ENCODE data around the gene ZNF248.
A peak's percentile ranks its signal among the peaks of the same experiment; 100 is the strongest.

ZNF248 gene

DNA sequence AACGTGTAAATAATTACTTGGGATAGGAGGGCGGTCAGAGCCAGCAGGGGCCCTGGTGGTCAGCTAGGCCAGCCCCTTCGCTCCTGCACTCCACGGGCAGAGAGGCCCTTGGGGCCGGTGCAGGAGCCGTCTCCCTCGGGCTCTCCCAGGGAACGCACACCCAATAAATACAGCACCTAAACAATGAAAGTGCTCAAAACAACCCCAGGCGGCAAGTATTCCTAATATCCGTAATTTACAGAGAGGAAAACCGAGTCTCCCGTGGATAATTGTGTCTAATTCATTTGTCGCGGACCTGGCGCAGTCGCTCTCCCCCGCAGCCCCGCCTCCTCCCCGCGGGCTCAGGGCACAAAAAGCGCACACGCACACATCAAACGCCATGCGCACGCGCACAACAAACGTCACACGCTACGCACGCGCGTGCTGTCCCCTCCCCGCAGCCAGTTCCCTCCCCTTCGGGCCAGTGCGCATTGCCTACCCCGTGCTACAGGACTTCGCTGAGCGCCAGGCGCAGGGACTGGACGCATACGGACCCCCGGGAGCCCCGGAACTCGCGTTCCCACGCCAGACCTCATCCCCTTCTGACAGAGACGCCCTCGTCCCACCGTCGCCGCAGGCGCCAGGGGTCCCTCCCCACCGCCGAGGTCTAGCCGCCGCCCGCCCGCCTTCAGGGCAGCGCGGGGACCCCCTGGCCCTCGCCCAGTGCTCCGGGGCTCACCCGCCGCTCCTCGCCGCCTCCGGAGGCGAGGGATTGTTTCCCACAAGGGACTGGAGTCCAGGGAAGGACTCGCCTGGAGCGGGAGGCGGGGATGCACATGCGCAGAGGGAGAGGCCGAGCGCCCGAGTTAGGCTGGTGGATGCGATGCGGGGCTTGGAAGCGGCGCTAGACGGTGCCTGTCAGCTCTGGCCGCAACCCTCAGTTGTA, at the start of gene ZNF248:
Gene ZNF248 (minus strand): TSS at position 324 of the 925 bp plus-strand sequence. CDS start 1,300 bp downstream, outside the sequence.
- FAIRE-seq (no peak), DNase-seq (ENCODE audit: insufficient read length, low spot score) (peak; percentile 56)
- TF ChIP-seq, protein P1, sequence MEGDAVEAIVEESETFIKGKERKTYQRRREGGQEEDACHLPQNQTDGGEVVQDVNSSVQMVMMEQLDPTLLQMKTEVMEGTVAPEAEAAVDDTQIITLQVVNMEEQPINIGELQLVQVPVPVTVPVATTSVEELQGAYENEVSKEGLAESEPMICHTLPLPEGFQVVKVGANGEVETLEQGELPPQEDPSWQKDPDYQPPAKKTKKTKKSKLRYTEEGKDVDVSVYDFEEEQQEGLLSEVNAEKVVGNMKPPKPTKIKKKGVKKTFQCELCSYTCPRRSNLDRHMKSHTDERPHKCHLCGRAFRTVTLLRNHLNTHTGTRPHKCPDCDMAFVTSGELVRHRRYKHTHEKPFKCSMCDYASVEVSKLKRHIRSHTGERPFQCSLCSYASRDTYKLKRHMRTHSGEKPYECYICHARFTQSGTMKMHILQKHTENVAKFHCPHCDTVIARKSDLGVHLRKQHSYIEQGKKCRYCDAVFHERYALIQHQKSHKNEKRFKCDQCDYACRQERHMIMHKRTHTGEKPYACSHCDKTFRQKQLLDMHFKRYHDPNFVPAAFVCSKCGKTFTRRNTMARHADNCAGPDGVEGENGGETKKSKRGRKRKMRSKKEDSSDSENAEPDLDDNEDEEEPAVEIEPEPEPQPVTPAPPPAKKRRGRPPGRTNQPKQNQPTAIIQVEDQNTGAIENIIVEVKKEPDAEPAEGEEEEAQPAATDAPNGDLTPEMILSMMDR (IDR thresholded peaks at IDR 0.05; ENCODE audit: insufficient read depth, missing control alignments), result no peak

DNA sequence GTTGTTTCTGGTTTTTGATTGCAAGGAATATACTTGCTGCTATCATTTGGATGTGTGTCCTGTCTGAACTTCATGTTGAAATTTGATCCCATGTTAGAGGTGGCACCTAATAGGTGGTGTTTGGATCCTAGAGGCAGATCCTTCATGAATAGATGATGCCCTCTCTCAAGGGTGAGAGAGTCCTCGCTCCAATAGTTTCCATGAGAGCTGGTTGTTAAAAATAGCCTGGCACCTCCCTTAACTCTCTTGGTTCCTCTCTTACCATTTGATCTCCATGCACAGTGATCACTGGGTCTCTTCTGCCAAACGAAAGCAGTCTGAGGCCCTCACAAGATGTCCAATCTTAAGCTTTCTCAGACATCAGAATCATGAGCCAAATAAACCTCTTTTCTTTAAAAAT, 49.0 kb upstream of the ZNF248 start:
- no peak for FAIRE-seq
- no peak for DNase-seq (ENCODE audit: insufficient read length, low spot score)

GRCh38 chr10:37896436-37896835, 39.0 kb upstream of the ZNF248 start:
- FAIRE-seq (no peak), DNase-seq (ENCODE audit: insufficient read length, low spot score) (no peak)
- TF ChIP-seq, protein P1 (IDR thresholded peaks at IDR 0.05; ENCODE audit: insufficient read depth, missing control alignments), result no peak

More for the DNA sequence above, 49.0 kb upstream of the ZNF248 start:
- TF ChIP-seq, protein P1 (IDR thresholded peaks at IDR 0.05; ENCODE audit: insufficient read depth, missing control alignments), result no peak

DNA sequence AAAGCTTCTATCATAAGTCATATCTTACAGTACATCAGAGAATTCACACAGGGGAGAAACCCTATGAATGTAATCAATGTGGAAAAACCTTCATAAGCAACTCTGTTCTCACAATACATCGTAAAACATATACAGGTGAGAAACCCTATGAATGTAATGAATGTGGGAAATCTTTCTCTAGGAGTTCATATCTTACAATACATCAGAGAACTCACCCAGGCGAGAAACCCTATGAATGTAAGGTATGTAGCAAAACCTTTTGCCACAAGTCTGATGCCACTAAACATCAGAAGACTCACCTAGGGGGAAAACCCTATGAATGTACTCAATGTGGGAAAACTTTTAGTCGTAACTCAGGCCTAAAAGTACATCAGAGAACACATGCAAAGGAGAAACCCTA, 38.3 kb upstream of the ZNF248 start:
- FAIRE-seq (no peak), DNase-seq (ENCODE audit: insufficient read length, low spot score) (no peak)
- TF ChIP-seq, protein P1 (IDR thresholded peaks at IDR 0.05; ENCODE audit: insufficient read depth, missing control alignments), result no peak

GRCh38 chr10:37885850-37886249, 28.4 kb upstream of the ZNF248 start:
- no peak for DNase-seq (ENCODE audit: insufficient read length, low spot score)
- no peak for FAIRE-seq
- TF ChIP-seq, protein P1 (IDR thresholded peaks at IDR 0.05; ENCODE audit: insufficient read depth, missing control alignments), result no peak

DNA sequence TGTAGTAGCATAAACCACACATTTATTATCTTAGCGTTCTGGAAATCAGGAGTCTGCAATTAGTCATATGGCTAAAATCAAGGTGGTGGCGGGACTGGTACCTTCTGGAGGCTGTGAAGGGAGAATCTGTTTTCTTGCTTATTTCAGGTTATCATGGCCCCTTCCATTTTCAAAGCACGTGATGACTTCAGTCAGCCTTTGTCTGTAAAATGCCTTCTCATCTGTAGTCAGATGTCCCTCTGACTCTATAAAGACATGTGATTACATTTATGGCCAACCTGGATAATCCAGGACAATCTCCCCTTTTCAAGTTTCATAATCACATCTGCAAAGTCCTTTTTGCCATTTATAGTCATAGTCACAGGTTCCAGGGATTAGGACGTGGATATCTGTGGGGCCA, 15.5 kb upstream of the ZNF248 start:
- DNase-seq (ENCODE audit: insufficient read length, low spot score) (no peak), FAIRE-seq (no peak)
- TF ChIP-seq, protein P1 (IDR thresholded peaks at IDR 0.05; ENCODE audit: insufficient read depth, missing control alignments), result no peak

DNA sequence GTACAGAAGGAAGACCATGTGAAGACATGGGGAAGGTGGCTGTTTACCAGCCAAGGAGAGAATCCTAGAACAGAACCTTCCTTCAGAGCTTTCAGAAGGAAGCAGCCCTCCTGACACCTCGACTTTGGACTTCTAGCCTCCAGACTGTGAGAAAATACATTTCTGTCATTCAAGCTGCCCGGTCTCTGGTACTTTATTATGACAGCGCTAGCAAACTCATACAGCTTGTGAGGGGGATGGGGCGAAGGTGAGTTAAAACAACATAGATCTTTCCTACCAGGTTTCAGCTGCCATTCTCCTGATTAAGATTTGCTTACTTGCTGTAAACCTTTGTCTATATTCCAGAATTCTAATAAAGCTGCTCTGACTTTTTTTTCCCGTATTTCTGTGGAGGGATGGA, 14.9 kb upstream of the ZNF248 start:
- no peak for FAIRE-seq
- no peak for DNase-seq (ENCODE audit: insufficient read length, low spot score)
- TF ChIP-seq, protein P1 (IDR thresholded peaks at IDR 0.05; ENCODE audit: insufficient read depth, missing control alignments), result no peak
